Measurements from ENCODE around the gene NEU4.

GRCh38 chr2:241796610-241797138 is 12.3 kb upstream of the NEU4 start:
- TF ChIP-seq CTCF (IDR thresholded peaks at IDR 0.05; ENCODE audit: poor library complexity, severe bottlenecking) (no peak), POLR2AphosphoS5 (IDR thresholded peaks at IDR 0.05) (no peak), TAF1 (IDR thresholded peaks at IDR 0.05; ENCODE audit: low read depth) (no peak), MXI1 (conservative IDR thresholded peaks at IDR 0.05; ENCODE audit: poor library complexity, severe bottlenecking) (no peak), SMC3 (conservative IDR thresholded peaks at IDR 0.05; ENCODE audit: poor library complexity) (no peak), EP300 (conservative IDR thresholded peaks at IDR 0.05; ENCODE audit: poor library complexity, severe bottlenecking) (no peak), REST (IDR thresholded peaks at IDR 0.05; ENCODE audit: borderline replicate concordance) (no peak)

Data from neural cell (in vitro differentiated cells).